HG02678 (cell line): ENCODE data around the gene KCNJ18.
"Not testable (repeated sequence)": the region's sequence is repeated elsewhere in the genome, so short reads cannot be mapped to it uniquely, and the experiment has no call there.

ENCODE experiments used
- ATAC-seq: cut with Tn5 transposase; IDR thresholded peaks from one replicate; pipeline ENCODE4 v1.9.1; 2021; ENCODE audit warnings: mild to moderate bottlenecking, moderate library complexity; ENCODE audit not compliant: unreplicated experiment

Gene KCNJ18

GRCh38 chr17:21702029-21702428, 9.7 kb downstream of the KCNJ18 start:
- not testable (repeated sequence) for ATAC-seq

GRCh38 chr17:21702521-21702920, 10.2 kb downstream of the KCNJ18 start:
- not testable (repeated sequence) for ATAC-seq

GRCh38 chr17:21702940-21703640, 10.8 kb downstream of the KCNJ18 start:
- not testable (repeated sequence) for ATAC-seq

GRCh38 chr17:21703891-21704872, 11.9 kb downstream of the KCNJ18 start:
- not testable (repeated sequence) for ATAC-seq

- ATAC-seq: no peak
Observed at GRCh38 chr17:21705021-21705601, 12.8 kb downstream of the KCNJ18 start.

GRCh38 chr17:21705746-21706145, 13.4 kb downstream of the KCNJ18 start:
- ATAC-seq: not testable (repeated sequence)

- ATAC-seq: not testable (repeated sequence)
Observed at GRCh38 chr17:21706546-21706945, 14.2 kb downstream of the KCNJ18 start.

- not testable (repeated sequence) for ATAC-seq
Observed at GRCh38 chr17:21707131-21707530, 14.8 kb downstream of the KCNJ18 start.

- not testable (repeated sequence) for ATAC-seq
Observed at GRCh38 chr17:21707711-21708611, 15.6 kb downstream of the KCNJ18 start.

- ATAC-seq: not testable (repeated sequence)
Observed at GRCh38 chr17:21708612-21709535, 16.6 kb downstream of the KCNJ18 start.

- not testable (repeated sequence) for ATAC-seq
Observed at GRCh38 chr17:21709994-21710393, 17.7 kb downstream of the KCNJ18 start.

- ATAC-seq: not testable (repeated sequence)
Observed at GRCh38 chr17:21710486-21710885, 18.2 kb downstream of the KCNJ18 start.

- no peak for ATAC-seq
Observed at GRCh38 chr17:21711182-21711581, 18.9 kb downstream of the KCNJ18 start.

GRCh38 chr17:21713020-21713419, 20.7 kb downstream of the KCNJ18 start:
- ATAC-seq: not testable (repeated sequence)

GRCh38 chr17:21713631-21714030, 21.3 kb downstream of the KCNJ18 start:
- ATAC-seq: not testable (repeated sequence)

GRCh38 chr17:21714676-21715075, 22.4 kb downstream of the KCNJ18 start:
- not testable (repeated sequence) for ATAC-seq

- ATAC-seq: not testable (repeated sequence)
Observed at GRCh38 chr17:21715877-21716276, 23.6 kb downstream of the KCNJ18 start.

GRCh38 chr17:21718971-21719370, 26.6 kb downstream of the KCNJ18 start:
- not testable (repeated sequence) for ATAC-seq
